HG02943 (cell line): ENCODE measurements around the gene PSG4.
"Not testable (repeated sequence)": the region's sequence is repeated elsewhere in the genome, so short reads cannot be mapped to it uniquely, and the experiment has no call there.

ENCODE experiments used
- ATAC-seq: cut with Tn5 transposase; IDR thresholded peaks from one replicate; pipeline ENCODE4 v1.9.1; 2021; ENCODE audit warnings: mild to moderate bottlenecking, low read depth, moderate library complexity; ENCODE audit not compliant: unreplicated experiment

PSG4 gene

DNA sequence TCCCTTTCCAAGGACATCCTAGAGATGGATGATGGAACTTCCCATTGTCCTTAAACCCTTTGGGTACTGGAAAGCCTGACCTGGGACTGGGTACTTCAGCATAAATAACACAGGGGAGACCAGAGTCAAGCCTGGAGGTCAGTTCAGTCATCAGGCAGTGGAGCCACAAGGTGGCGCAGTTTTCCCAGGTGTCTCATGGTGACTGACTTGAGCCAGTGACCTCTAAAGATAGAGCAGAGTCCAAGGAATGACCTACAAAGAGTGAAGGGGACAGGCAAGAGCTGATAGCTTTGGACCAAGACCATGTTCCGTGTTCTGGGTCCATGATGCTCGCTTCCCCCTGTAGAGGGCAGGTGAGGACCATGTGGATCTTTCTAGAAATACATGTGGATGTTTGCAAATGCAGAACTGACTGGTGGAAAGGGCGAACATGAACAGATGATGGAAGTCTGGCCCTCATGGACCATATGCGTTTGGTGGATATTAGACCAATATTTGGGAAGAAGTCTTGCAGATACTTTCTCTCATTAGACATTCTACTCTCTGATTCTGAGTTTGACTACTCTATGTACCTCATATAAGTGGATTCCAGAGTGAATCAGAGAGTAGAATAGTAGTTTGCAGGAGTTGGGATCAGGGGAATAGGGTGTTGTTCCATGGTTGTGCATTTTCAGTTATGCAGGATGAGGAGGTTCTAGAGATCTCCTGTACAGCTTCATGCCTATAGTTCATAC, 6.6 kb downstream of the PSG4 start:
- not testable (repeated sequence) for ATAC-seq

DNA sequence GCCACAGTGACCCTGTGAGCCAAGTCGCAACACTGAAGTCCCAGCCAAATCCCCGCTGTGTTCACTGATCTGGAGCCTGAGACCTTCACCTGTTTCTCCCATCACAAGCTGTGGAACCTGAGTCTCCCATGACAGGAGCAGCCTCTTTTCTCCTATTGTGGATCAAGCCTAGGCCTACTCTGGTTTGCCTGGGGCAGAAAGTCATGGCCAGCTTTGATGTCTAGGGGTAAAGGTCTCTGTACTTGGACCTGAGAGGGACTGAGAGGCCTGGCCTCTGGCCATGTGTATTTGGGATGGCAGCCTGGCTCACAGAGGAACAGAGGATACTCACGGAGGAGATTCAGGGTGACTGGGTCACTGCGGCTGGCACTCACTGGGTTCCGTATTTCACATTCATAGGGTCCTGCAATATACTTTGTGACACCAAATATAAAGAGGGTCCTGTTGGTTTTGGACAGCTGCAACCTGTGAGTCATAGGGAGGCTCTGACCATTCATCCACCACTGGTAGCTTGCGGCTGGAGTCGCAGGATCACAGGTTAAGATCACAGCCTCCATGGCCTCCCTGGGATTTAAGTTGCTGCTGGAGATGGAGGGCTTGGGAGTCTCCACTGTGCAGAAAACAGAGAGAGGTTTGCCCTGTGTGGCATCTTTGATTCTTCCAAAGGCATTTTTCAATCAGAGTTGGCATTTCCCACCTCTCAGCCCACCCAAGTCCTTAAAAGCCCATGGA, 7.6 kb downstream of the PSG4 start:
- ATAC-seq: not testable (repeated sequence)

DNA sequence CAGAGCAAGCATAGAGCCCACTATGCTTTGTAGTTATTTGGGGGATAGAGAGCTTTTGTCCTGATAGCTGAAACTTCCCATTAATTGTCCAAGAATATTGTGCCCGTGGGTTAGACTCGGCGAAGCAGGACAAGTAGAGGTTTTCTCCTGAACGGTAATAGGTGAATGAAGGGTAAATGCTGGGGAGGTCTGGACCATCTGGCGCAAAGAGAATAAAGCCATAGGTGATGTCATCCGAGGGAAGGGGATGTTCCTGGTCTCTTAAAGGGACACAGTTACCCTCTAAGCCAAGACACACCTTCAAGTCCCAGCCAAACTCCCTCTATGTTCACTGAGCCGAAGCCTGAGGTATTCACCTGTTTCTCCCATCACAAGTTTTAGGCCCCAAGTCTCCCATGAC, 11.0 kb downstream of the PSG4 start:
- ATAC-seq: not testable (repeated sequence)

DNA sequence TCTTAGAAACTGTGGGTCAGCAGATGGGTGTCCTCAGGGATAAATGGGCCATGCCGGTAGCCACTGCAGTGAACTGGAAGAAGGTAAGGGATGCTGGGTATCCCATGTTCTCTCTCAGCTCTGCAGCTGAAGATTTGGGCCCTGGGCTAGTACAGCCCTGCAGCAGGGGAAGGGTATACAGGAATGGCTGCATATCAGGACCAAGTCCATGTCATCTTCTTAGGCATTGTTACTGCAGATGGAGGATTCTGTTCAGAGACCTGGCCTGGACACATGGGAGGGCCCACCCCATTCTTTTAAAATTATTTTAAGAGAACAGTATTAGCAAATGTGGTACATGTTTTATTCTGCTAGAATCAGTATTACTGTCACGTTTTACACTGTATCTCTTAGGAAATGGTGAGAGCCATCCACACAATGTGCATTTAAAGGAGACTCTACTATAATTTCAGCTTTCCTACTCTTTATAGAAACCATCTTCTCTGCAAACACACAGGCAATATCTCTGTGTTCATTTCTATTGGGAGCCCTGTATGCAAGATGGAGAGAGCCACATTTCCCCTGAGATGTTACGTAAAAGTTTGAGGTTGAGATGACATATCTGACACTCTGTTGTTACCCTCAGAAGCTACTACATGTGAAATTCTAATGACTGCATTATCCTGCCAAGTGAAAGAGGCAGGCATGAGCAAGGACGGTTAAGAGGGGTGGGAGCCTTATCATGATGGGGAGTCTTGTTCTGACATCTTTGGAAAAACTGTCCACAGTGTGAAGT, 12.9 kb downstream of the PSG4 start:
- ATAC-seq: not testable (repeated sequence)

DNA sequence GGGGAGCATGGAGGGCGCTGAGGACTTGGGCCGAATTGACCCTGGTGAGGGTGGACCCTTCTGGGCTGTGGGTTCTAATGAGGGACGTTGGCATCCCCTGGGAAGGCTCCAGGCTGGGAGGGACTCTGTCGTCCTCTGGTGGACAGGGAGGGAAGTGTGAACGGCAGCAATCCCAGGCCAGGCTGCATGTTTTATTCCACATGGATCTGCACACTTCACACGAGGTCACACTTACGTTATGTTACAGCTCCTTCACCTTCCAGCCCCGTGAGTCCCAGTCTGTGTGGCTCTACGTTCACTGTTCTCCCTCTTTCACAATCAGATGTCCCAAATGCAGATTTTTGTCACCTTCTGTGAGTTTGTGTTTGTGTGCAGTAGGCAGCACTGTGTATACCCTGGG, 17.3 kb downstream of the PSG4 start:
- ATAC-seq: not testable (repeated sequence)

DNA sequence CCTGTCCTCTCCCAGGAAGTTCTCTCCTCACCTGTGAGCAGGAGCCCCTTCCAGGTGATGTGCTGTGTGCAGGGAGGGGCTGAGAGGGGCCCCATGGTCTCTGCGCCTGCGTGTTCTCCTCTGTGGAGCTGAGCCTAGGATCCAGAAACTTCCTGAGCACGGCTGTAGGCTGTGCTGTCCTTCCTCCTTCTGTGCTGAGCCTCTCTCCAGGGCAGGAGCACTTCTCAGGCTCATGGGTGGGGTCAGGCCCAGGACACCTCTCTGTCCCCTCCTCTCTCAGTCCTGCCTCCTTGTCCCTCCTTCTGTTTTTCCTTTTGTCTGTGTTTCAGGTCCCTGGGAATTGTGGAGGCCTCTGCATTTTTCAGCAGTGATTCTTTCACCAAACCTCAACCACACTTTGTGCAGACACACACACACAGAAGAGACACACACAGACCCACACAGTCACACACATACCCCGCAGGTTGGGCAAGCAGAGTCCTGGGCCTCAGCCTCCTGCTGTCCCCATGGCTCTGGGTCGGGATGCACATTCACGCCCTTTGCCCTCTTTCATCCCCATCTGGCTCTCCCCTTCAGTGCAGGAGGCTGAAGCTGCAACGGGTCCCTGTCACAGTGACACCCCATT, 19.0 kb downstream of the PSG4 start, which contains the start of gene PSG5:
TSS of gene PSG5 (minus strand) at position 226 of the 625 bp plus-strand sequence. CDS start at position 95, 131 bp downstream.
- ATAC-seq: not testable (repeated sequence)

DNA sequence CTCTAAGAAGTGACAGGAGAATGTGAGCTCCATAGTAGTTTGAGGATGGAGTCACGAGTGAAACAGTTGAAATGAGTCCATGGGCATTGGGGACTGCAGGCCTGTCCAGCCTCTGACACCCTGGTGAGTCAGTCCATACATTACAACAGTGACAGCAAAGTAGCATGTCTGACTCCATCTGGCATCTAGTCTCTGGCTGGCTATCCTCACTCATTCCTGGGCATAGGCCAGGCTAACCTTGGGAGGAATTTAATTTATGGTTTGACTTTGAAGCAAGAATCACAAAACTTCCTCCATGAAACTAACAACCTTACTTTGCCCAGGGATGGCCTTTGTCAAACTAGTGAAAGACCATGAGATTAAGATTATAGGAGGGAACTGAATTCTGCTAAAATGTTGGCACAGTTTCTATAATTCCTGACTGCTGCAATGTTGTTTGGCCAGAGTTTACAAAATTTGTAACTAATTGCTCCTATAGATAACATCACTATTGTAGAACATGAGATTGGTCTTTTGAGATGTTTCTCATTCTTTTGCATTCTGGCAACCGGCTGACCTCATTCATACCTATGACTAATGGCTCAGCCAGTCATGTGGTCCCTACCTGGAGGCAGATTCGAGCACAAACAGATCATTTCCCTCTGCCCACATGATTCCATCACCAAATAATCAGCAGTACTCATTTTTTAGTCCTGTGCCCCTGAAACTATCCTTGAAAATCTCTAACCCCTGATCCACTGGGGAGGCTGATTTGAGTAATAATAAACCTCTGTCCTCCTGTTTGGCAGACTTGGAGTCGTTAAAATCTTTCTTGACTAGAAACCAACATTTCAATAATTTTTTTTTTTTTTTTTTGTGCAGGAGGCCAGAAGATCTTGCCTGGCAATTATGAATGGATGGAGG, 23.3 kb downstream of the PSG4 start:
- ATAC-seq: not testable (repeated sequence)

DNA sequence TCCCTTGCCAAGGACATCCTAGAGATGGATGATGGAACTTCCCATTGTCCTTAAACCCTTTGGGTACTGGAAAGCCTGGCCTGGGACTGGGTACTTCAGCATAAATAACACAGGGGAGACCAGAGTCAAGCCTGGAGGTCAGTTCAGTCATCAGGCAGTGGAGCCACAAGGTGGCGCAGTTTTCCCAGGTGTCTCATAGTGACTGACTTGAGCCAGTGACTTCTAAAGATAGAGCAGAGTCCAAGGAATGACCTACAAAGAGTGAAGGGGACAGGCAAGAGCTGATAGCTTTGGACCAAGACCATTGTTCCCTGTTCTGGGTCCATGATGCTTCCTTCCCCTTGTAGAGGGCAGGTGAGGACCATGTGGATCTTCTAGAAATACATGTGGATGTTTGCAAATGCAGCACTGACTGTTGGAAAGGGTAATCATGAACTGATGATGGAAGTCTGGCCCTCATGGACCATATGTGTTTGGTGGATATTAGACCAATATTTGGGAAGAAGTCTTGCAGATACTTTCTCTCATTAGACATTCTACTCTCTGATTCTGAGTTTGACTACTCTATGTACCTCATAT, 25.8 kb downstream of the PSG4 start:
- not testable (repeated sequence) for ATAC-seq

DNA sequence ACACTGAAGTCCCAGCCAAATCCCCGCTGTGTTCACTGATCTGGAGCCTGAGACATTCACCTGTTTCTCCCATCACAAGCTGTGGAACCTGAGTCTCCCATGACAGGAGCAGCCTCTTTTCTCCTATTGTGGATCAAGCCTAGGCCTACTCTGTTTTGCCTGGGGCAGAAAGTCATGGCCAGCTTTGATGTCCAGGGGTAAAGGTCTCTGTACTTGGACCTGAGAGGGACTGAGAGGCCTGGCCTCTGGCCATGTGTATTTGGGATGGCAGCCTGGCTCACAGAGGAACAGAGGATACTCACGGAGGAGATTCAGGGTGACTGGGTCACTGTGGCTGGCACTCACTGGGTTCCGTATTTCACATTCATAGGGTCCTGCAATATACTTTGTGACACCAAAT, 26.9 kb downstream of the PSG4 start:
- not testable (repeated sequence) for ATAC-seq

DNA sequence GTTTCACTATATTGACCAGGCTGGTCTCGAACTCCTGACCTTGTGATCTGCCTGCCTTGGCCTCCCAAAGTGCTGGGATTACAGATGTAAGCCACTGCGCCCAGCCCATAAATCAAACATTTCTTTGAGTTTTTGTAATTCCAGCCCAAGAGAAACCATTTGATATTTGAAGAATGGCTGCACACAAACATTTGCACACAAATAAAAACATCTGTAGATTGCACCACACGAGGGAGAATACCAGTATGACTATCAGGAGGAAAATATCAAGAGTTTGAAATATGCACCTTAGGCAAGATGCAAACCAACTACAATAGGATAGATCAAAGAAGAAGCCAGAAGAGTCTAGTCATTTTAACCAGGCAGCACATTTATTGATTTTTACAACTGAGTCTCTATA, 39.5 kb downstream of the PSG4 start:
- not testable (repeated sequence) for ATAC-seq

DNA sequence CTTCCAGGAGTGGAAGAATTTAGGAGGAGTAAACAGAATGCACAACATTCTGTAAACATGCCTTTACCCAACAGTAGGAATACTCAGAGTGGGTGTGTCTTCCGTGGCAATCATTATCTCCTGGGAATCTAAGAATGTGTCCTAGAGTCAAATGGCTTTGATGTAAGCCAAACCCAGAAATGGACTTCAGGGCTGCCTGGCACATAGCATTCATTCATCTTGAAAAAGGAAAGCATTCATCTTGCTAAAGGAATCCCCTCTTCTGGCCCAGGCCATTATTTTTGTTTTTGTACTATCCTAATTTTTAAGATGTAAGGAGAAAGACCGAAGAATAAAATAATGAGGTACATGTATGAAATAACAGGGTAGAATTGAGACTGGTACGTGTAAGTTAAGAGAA, 42.3 kb downstream of the PSG4 start:
- not testable (repeated sequence) for ATAC-seq

DNA sequence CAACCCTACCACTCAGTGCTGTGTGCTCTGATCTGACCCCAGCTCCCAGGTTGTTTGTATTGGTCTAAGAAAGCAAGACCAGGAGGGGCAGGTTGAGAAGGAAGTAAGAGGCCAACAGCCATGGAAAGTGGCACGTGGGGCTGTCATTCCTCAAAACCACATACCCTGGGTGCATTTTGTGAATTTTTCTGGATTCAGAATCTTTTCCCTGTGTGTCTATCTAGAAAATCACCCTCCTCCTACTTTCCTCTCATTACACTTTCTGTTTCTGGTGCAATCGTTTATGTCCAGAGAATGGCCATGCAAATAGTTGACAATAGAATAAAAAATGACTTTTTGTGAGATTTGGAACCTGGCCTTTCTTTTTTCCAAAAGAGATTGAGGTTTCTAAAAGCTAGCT, 43.2 kb downstream of the PSG4 start:
- ATAC-seq: not testable (repeated sequence)

DNA sequence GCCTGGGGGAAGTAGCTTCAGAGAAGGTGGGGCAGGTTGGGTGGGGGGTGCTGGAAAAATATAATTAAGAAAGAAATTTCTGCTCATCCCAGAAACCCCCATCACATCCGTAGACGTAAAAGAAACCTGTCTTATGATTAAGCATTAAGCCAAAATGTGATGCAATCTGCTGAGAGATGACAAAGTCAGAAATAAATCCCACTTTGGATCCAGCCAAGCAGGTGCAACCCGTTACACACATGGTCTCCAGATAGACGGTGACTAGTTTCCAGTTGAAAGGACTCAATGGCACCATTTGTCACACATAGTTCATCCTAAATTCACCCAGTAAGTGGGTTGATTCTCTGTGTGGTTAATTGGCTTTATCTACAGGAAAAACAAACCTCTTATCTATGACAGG, 53.2 kb downstream of the PSG4 start:
- no peak for ATAC-seq

DNA sequence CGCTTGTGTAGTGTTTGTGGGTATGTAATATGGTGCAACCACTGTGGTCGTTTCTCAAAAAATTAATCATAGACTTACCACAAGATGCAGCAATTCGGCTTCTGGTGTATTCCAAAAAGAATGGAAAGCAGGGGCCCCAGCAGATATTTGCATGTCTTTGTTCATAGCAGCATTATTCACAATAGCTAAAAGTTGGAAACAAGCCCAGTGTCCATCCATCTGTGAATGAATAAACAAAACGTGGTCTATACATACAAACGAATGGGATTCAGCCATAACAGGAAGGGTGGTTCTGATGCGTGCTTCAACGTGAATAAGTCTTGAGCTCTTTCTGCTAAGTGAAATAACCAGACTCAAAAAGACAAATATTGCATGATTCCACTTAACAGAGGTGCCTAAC, 55.6 kb downstream of the PSG4 start:
- ATAC-seq: not testable (repeated sequence)

DNA sequence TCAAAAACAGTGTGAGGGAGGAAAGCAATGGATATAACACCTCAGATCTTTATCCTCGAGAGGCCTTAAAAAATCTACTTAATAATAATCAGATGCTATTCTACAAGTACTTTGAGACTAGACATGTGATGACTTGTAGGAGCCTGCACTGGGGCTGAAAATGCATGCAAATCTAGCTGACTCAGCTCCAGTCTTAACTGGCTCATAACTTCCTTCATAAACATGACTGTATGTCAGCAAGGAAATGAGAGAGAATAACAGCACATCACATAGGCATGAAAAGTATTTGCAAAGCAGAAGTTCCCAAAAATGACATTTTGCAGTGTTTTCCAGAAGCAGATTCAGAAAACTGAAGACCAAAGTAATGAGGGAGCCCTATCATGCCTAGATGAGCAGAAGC, 57.2 kb downstream of the PSG4 start:
- no peak for ATAC-seq
